Ureter (tissue), 1 donor: Measurements from ENCODE around the gene TAS2R3. TPM values are rescaled to one million over a fixed set of nuclear protein-coding genes. Genes with fewer than 3 reads are reported as not detected.

ENCODE experiments used
- DNase-seq: peaks from one replicate; pipeline ENCODE4 v3.0.0-alpha.2; 2020; ENCODE audit warnings: low spot score
- total RNA-seq: library from RNA; stranded (reverse); gene quantifications from one replicate; pipeline ENCODE4 v1.2.4, GENCODE V29; 2023
- donor health status: DM: yes; HTN: yes; CAD: no.

Gene TAS2R3
- total RNA-seq, 1 donor from 2014 or later, result 6.4 TPM

- DNase-seq, result no peak
Observed at GRCh38 chr7:141785706-141786552, 22.0 kb downstream of the TAS2R3 start.

- DNase-seq, result no peak
Observed at GRCh38 chr7:141788296-141788695, 24.4 kb downstream of the TAS2R3 start.

- no peak for DNase-seq
Observed at GRCh38 chr7:141789917-141790316, 26.0 kb downstream of the TAS2R3 start, which contains the start of gene TAS2R5. TSS of gene TAS2R5 (plus strand) at chr7:141790217. CDS start at chr7:141790362, 145 bp downstream.

GRCh38 chr7:141792526-141792925 lies 28.6 kb downstream of the TAS2R3 start:
- DNase-seq, result no peak

Other genes with a start within 250 kb of the TAS2R3 start
- gene AGK, start 212.7 kb upstream of the TAS2R3 start, total RNA-seq, result 43.0 TPM
- gene DENND11, start 61.9 kb upstream of the TAS2R3 start, total RNA-seq, result 19.1 TPM
- not detected for gene WEE2, start 55.7 kb upstream of the TAS2R3 start, total RNA-seq
- 121 TPM for gene SSBP1, start 25.7 kb upstream of the TAS2R3 start, total RNA-seq
- 4.7 TPM for gene TAS2R4, start 12.6 kb downstream of the TAS2R3 start, total RNA-seq
- gene TAS2R5, start 26.1 kb downstream of the TAS2R3 start, total RNA-seq, result 6.2 TPM
- gene PRSS37, start 77.4 kb downstream of the TAS2R3 start, total RNA-seq, result not detected
- not detected for gene OR9A4, start 152.3 kb downstream of the TAS2R3 start, total RNA-seq
- gene CLEC5A, start 182.9 kb downstream of the TAS2R3 start, total RNA-seq, result 2.8 TPM
- gene TAS2R38, start 209.7 kb downstream of the TAS2R3 start, total RNA-seq, result not detected
- 0.47 TPM for gene MGAM, start 231.8 kb downstream of the TAS2R3 start, total RNA-seq